MM.1S (cell line): ENCODE data around the gene ABCA2.

Source experiments
- DNase-seq: peaks from one replicate; pipeline ENCODE4 v3.0.0-alpha.2; 2015
- H2AFZ ChIP-seq: fragments of 300-600 bp; sonication (generic); 2 replicates; pipeline ENCODE4 v1.6.0; 2016; ENCODE audit warnings: antibody characterized with exemption, low read length
- H3F3A ChIP-seq: fragments of 300-600 bp; sonication (generic); 2 replicates; pipeline ENCODE4 v1.6.1; 2016; ENCODE audit warnings: mild to moderate bottlenecking, antibody characterized with exemption, low read length, moderate library complexity, mixed read lengths; ENCODE audit not compliant: insufficient read depth
- H3K27ac ChIP-seq: fragments of 300-600 bp; sonication (generic); 2 replicates; pipeline ENCODE4 v1.5.1; 2016; ENCODE audit warnings: mild to moderate bottlenecking, low read length
- H3K27me3 ChIP-seq: fragments of 300-600 bp; sonication (generic); replicated peaks from 2 replicates; pipeline ENCODE4 v1.6.0; 2016; ENCODE audit warnings: low read length; ENCODE audit not compliant: insufficient read depth
- H3K36me3 ChIP-seq: fragments of 300-600 bp; sonication (generic); replicated peaks from 2 replicates; pipeline ENCODE4 v1.6.1; 2016; ENCODE audit warnings: mild to moderate bottlenecking, low read length, mixed read lengths; ENCODE audit not compliant: insufficient read depth
- H3K4me1 ChIP-seq: fragments of 300-600 bp; sonication (generic); 2 replicates; pipeline ENCODE4 v1.6.1; 2016; ENCODE audit warnings: low read length, mixed read lengths
- H3K4me2 ChIP-seq: fragments of 300-600 bp; sonication (generic); 2 replicates; pipeline ENCODE4 v1.6.0; 2016; ENCODE audit warnings: low read depth, low read length
- H3K4me3 ChIP-seq: fragments of 300-600 bp; sonication (generic); 2 replicates; pipeline ENCODE4 v1.5.1; 2016; ENCODE audit warnings: low read length, mixed read lengths
- H3K79me2 ChIP-seq: fragments of 300-600 bp; sonication (generic); 2 replicates; pipeline ENCODE4 v1.6.1; 2016; ENCODE audit warnings: mixed run types, low read length, mixed read lengths
- H3K9ac ChIP-seq: fragments of 300-600 bp; sonication (generic); 2 replicates; pipeline ENCODE4 v1.6.1; 2016; ENCODE audit warnings: low read length, mixed read lengths
- H3K9me2 ChIP-seq: fragments of 300-600 bp; sonication (generic); replicated peaks from 2 replicates; pipeline ENCODE4 v1.6.1; 2016; ENCODE audit warnings: mild to moderate bottlenecking, low read length, mixed read lengths; ENCODE audit not compliant: insufficient read depth
- H3K9me3 ChIP-seq: fragments of 300-600 bp; sonication (generic); replicated peaks from 2 replicates; pipeline ENCODE4 v1.6.1; 2016; ENCODE audit warnings: mild to moderate bottlenecking, low read length, mixed read lengths; ENCODE audit not compliant: insufficient read depth
- H4K20me1 ChIP-seq: fragments of 300-600 bp; sonication (generic); 2 replicates; pipeline ENCODE4 v1.6.1; 2016; ENCODE audit warnings: mild to moderate bottlenecking, low read length, moderate library complexity, mixed read lengths; ENCODE audit not compliant: insufficient read depth
- EZH2 ChIP-seq: fragments of 300-600 bp; sonication (generic); optimal IDR thresholded peaks from 2 replicates; pipeline ENCODE3; 2017; ENCODE audit warnings: low read depth, mild to moderate bottlenecking, antibody characterized with exemption, low read length, mixed read lengths
- EZH2phosphoT487 ChIP-seq: fragments of 300-600 bp; sonication (generic); IDR thresholded peaks from 2 replicates; pipeline ENCODE4 v1.6.1; 2018; ENCODE audit warnings: antibody characterized with exemption, low read length
- TF ChIP-seq, protein P1 (sequence below): fragments of 300-600 bp; sonication (generic); IDR thresholded peaks from 2 replicates; pipeline ENCODE4 v1.5.1; 2016; ENCODE audit warnings: antibody characterized with exemption, low read length, mixed read lengths

ABCA2 gene

DNA sequence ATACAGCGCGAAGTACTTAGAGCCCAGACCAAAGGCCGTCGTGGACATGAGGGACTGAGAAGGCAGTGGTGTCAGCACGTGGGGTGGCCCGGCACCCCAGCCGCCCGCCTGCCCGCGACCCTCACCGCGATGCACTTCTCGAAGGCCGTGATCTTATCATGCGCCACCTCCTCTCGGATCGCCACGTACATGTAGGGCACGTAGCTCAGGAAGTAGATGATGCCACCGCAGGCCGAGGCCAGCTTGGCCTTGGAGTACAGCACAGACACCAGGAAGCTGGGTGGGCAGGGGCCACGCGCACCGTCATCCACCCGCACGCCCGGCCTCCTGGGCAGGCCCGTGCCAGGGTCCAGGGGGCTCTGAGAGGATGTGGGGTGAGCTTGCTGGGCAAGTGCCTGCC, 11.0 kb downstream of the ABCA2 start:
- no peaks in the 10 kb centered on the region for H3K4me1 ChIP-seq
- no peak overlapping the region for H3K4me2 ChIP-seq
- H3K9me3 ChIP-seq, result no peaks in the 10 kb centered on the region
- no peaks in the 10 kb centered on the region for H3K36me3 ChIP-seq
- no peak for DNase-seq
- H2AFZ ChIP-seq, result no peak overlapping the region
- TF ChIP-seq, protein P1, sequence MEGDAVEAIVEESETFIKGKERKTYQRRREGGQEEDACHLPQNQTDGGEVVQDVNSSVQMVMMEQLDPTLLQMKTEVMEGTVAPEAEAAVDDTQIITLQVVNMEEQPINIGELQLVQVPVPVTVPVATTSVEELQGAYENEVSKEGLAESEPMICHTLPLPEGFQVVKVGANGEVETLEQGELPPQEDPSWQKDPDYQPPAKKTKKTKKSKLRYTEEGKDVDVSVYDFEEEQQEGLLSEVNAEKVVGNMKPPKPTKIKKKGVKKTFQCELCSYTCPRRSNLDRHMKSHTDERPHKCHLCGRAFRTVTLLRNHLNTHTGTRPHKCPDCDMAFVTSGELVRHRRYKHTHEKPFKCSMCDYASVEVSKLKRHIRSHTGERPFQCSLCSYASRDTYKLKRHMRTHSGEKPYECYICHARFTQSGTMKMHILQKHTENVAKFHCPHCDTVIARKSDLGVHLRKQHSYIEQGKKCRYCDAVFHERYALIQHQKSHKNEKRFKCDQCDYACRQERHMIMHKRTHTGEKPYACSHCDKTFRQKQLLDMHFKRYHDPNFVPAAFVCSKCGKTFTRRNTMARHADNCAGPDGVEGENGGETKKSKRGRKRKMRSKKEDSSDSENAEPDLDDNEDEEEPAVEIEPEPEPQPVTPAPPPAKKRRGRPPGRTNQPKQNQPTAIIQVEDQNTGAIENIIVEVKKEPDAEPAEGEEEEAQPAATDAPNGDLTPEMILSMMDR, result no peak
- TF ChIP-seq EZH2, result no peak
- TF ChIP-seq EZH2phosphoT487, result no peak
- H3K9me2 ChIP-seq, result no peaks in the 10 kb centered on the region
- no peaks in the 10 kb centered on the region for H3K79me2 ChIP-seq
- H3K27ac ChIP-seq, result no peak overlapping the region
- no peak overlapping the region for H3K9ac ChIP-seq
- no peak overlapping the region for H3K4me3 ChIP-seq
- H4K20me1 ChIP-seq, result no peaks in the 10 kb centered on the region
- H3F3A ChIP-seq, result no peaks in the 10 kb centered on the region
- peaks cover 51% of the 10 kb centered on the region for H3K27me3 ChIP-seq

DNA sequence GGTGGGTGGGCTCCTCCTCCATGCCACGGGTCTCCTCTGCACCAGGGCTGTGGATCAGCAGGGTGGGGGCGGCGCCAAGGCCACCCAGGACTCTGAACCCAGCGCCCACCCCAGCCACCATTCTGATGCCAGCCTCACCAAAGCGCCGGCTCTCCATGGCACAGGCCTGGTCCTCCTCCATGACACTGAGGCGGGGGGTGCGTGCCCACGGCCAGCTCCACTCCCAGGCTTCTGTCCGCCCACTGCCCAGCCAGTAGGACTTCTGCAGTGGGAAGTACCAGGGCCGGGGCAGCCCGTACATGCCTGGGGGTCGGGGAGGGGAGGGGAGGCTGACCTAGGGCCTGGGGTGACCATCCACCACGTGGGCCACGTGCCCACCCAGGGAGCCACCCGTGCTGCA, 11.6 kb downstream of the ABCA2 start:
- Histone ChIP-seq H4K20me1 (no peaks in the 10 kb centered on the region), H3K4me3 (no peak overlapping the region), H3K27me3 (peaks cover 51% of the 10 kb centered on the region), H3K4me1 (no peaks in the 10 kb centered on the region), H3K27ac (no peak overlapping the region), H2AFZ (no peak overlapping the region), H3K4me2 (no peak overlapping the region), H3K79me2 (no peaks in the 10 kb centered on the region), H3K36me3 (no peaks in the 10 kb centered on the region), H3K9me2 (no peaks in the 10 kb centered on the region), H3K9me3 (no peaks in the 10 kb centered on the region), H3F3A (no peaks in the 10 kb centered on the region), H3K9ac (no peak overlapping the region)
- TF ChIP-seq EZH2phosphoT487, result no peak
- TF ChIP-seq, protein P1, result no peak
- TF ChIP-seq EZH2, result no peak
- no peak for DNase-seq

DNA sequence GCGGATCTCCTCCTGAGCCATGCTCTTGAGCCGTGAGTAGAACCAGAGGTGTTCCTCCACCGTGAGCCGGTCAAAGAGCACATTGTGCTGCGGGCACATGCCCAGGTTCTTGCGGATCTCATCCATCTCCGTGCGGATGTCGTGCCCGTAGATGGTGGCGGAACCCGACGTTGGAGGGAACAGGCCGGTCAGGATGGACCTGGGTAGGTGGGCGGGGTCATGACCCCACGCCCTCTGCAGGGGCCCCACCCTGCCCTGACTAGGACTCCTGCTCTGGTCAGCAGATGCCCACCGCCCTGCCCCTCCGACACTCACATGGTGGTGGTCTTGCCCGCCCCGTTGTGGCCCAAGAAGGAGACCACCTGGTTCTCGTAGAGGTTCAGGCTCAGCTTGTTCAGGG, 12.1 kb downstream of the ABCA2 start:
- no peak overlapping the region for H3K4me3 ChIP-seq
- peaks cover 50% of the 10 kb centered on the region for H3K27me3 ChIP-seq
- no peak overlapping the region for H2AFZ ChIP-seq
- no peaks in the 10 kb centered on the region for H3K4me1 ChIP-seq
- TF ChIP-seq, protein P1, result no peak
- no peak for TF ChIP-seq EZH2
- no peak for TF ChIP-seq EZH2phosphoT487
- no peaks in the 10 kb centered on the region for H3K79me2 ChIP-seq
- H3F3A ChIP-seq, result no peaks in the 10 kb centered on the region
- H3K36me3 ChIP-seq, result no peaks in the 10 kb centered on the region
- H3K9me2 ChIP-seq, result no peaks in the 10 kb centered on the region
- no peak overlapping the region for H3K4me2 ChIP-seq
- no peaks in the 10 kb centered on the region for H4K20me1 ChIP-seq
- H3K9ac ChIP-seq, result no peak overlapping the region
- H3K27ac ChIP-seq, result no peak overlapping the region
- no peak for DNase-seq
- no peaks in the 10 kb centered on the region for H3K9me3 ChIP-seq
